Sigmoid colon (tissue), 3 donors: ENCODE results near the gene RPS6KA5.

Source experiments
- CTCF ChIP-seq, 4 experiments: fragments of 450-650 bp in 3 of 4; fragments of 200-600 bp in 1 of 4; IDR thresholded peaks; one replicate each; pipeline ENCODE4 v1.5.1; 2016 to 2019; ENCODE audit warnings: antibody characterized with exemption in 4 of 4, mild to moderate bottlenecking in 3 of 4, moderate library complexity in 2 of 4
- POLR2A ChIP-seq, 2 donors: fragments of 450-650 bp; IDR thresholded peaks; one replicate each; pipeline ENCODE4 v1.6.1; 2016; ENCODE audit warnings: antibody characterized with exemption in 2 of 2, mild to moderate bottlenecking in 2 of 2, moderate library complexity in 2 of 2

DNA sequence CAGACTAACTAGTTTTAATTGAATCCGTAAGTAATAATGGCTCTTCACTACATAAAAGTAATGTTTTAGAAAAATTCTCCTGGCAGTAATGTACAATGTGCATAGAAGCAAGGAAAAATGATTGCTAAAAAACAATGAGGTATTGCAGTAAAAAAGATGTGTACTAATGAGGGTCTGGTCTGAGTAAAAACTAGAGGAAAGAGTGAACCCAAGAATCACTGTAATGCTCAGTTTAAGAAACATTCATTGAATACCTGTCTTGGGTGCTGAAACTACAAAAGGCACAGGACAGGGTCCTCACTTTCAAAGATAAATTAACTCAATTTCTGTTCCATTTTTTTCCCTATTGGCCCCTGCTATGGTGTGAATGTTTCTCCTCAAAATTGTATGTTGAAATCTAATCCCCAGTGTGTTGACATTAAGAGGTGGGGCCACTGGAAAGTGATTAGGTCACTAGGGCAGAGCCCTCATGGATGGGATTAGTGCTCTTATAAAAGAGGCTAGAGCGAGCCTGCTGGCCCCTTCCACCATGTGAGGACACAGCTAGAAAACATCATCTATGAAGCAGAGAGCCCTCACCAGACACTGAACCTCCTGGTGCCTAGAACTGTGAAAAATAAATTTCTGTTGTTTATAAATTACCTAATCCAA lies 51.6 kb downstream of the RPS6KA5 start:
- TF ChIP-seq CTCF (IDR thresholded peaks at IDR 0.05) = no peak
- no peak for TF ChIP-seq POLR2A (IDR thresholded peaks at IDR 0.05)
